ENCODE data around the gene DCUN1D4. TPM values are rescaled to one million over a fixed set of nuclear protein-coding genes. Genes with fewer than 3 reads are reported as not detected.

The DCUN1D4 gene
- polyA plus RNA-seq, 1 of the 3 experiments (the other 2 are of a cell fraction): 42.9 TPM

DNA sequence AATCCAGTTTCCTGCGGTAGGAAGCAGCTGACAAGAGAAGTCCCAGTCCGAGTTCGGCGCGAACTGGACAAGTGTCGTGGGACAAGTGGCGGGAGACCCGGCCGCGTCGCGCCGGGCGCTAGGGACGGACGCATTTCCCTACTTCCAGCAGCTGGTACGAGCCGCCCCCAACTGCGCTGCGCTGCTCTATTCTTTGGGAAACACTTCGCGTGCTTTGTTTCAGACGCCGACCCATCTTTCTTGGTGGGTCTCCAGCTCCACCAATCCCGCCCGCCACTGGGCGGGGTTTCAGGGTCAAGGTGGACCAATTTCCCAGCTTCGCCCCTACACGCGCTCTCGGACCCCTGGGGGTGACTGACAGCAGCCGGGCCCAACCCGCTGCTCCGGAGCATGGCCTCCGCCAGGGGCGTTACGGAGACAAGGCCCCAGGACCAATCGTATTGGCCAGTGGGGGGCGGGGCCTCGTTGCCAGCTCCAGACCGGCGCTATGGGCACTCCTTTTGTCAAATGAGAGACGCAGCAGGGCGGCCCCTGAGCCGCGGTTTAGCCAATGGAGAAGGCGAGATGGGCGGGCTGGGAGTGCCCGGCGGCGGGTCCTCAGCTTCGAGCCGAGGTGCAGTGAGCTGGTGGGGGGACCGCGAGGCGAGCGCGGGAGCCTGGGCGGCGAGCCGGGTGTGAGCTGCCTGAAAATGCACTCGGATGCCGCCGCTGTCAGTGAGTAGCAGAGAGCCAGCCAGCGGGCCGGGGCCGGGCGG lies at the start of gene DCUN1D4 (continued):
- TF ChIP-seq, protein P1, sequence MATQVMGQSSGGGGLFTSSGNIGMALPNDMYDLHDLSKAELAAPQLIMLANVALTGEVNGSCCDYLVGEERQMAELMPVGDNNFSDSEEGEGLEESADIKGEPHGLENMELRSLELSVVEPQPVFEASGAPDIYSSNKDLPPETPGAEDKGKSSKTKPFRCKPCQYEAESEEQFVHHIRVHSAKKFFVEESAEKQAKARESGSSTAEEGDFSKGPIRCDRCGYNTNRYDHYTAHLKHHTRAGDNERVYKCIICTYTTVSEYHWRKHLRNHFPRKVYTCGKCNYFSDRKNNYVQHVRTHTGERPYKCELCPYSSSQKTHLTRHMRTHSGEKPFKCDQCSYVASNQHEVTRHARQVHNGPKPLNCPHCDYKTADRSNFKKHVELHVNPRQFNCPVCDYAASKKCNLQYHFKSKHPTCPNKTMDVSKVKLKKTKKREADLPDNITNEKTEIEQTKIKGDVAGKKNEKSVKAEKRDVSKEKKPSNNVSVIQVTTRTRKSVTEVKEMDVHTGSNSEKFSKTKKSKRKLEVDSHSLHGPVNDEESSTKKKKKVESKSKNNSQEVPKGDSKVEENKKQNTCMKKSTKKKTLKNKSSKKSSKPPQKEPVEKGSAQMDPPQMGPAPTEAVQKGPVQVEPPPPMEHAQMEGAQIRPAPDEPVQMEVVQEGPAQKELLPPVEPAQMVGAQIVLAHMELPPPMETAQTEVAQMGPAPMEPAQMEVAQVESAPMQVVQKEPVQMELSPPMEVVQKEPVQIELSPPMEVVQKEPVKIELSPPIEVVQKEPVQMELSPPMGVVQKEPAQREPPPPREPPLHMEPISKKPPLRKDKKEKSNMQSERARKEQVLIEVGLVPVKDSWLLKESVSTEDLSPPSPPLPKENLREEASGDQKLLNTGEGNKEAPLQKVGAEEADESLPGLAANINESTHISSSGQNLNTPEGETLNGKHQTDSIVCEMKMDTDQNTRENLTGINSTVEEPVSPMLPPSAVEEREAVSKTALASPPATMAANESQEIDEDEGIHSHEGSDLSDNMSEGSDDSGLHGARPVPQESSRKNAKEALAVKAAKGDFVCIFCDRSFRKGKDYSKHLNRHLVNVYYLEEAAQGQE (IDR thresholded peaks at IDR 0.05; ENCODE audit: low read depth, low read length): no peak
- TF ChIP-seq GATA2 (CRISPR knock-in tag; IDR thresholded peaks at IDR 0.05): no peak

DNA sequence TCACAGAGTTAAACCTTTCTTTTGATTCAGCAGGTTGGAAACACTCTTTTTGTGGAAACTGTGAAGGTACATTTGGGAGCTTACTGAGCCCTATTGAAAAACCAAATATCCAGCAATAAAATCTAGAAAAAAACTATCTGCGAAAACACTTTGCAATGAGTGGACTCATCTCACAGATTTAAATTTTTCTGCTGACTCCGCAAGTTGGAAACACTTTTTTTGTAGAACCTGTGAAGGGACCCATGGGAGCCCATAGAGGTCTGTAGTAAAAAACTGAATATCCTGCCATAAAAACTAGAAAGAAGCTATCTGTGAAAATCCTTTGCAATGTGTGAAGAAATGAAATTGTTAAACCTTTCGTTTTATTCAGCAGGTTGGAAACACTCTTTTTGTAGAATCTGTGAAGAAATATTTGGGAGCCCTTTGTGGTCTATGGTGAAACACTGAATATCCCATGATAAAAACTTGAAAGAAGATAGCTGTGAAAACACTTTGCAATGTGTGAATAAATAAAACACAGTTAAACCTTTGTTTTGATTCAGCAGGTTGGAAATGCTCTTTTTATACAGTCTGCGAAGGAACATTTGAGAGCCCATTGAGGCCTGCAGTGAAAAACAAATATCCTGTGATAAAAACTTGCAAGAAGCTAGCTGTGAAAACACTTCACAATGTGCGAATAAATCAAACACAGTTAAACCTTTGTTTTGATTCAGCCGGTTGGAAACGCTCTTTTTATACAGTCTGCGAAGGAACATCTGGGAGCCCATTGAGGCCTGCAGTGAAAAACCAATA lies 22.3 kb upstream of the DCUN1D4 start:
- Histone ChIP-seq H3F3A (replicated peaks; ENCODE audit: insufficient read depth) (no peaks in the 10 kb centered on the region), H3K79me2 (ENCODE audit: insufficient read depth) (no peaks in the 10 kb centered on the region), H4K20me1 (ENCODE audit: insufficient read depth) (no peaks in the 10 kb centered on the region), H3K27me3 (ENCODE audit: insufficient read depth) (no peaks in the 10 kb centered on the region), H3K27ac (ENCODE audit: low read depth in 2 of 2, low read length in 1 of 2) (no peak overlapping the region), H3K9ac (no peak overlapping the region), H3K9me3 (no peaks in the 10 kb centered on the region), H3K4me1 (ENCODE audit: control insufficient read depth in 1 of 2, insufficient read depth in 2 of 2, low read depth in 1 of 2, low read length in 1 of 2) (no peaks in the 10 kb centered on the region), H3K4me2 (no peak overlapping the region), H3K4me3 (ENCODE audit: low read depth in 2 of 2, low read length in 1 of 2) (no peak overlapping the region), H2AFZ (ENCODE audit: low read depth) (no peak overlapping the region), H3K36me3 (replicated peaks in 1 of 2; ENCODE audit: control insufficient read depth in 1 of 2, insufficient read depth in 2 of 2, low read length in 1 of 2) (no peaks in the 10 kb centered on the region), H3K9me2 (no peaks in the 10 kb centered on the region)
- ChIA-PET POLR2A (no interaction called here), CTCF (interaction anchor here (1.2 kb wide), 1 partner anchor 10 kb away, joined by 4 read pairs; no protein-coding TSS in a partner anchor)
- WGBS (ENCODE audit: low lambda C conversion rate): 60% methylated on average over 8 of the region's 8 CpGs
- DNase-seq: no peak
- TF ChIP-seq, protein P2, sequence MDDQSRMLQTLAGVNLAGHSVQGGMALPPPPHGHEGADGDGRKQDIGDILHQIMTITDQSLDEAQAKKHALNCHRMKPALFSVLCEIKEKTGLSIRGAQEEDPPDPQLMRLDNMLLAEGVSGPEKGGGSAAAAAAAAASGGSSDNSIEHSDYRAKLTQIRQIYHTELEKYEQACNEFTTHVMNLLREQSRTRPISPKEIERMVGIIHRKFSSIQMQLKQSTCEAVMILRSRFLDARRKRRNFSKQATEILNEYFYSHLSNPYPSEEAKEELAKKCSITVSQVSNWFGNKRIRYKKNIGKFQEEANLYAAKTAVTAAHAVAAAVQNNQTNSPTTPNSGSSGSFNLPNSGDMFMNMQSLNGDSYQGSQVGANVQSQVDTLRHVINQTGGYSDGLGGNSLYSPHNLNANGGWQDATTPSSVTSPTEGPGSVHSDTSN (IDR thresholded peaks at IDR 0.05): no peak
- TF ChIP-seq, protein P3, sequence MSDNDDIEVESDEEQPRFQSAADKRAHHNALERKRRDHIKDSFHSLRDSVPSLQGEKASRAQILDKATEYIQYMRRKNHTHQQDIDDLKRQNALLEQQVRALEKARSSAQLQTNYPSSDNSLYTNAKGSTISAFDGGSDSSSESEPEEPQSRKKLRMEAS (IDR thresholded peaks at IDR 0.05; ENCODE audit: low read depth): no peak
- TF ChIP-seq MEF2A (IDR thresholded peaks at IDR 0.05; ENCODE audit: borderline replicate concordance, low read depth) (no peak), TEAD4 (IDR thresholded peaks at IDR 0.05; ENCODE audit: borderline replicate concordance, insufficient read depth) (no peak), NRF1 (IDR thresholded peaks at IDR 0.05; ENCODE audit: low read depth, low read length) (no peak), RCOR1 (IDR thresholded peaks at IDR 0.05; ENCODE audit: low read length) (no peak), TCF12 (IDR thresholded peaks at IDR 0.05) (no peak), RXRA (IDR thresholded peaks at IDR 0.05; ENCODE audit: borderline replicate concordance, low read depth) (no peak), NFIC (IDR thresholded peaks at IDR 0.05; ENCODE audit: borderline replicate concordance) (no peak), SMC3 (IDR thresholded peaks at IDR 0.05; ENCODE audit: low read depth, low read length) (no peak), SIN3A (IDR thresholded peaks at IDR 0.05; ENCODE audit: borderline replicate concordance, low read depth, low read length) (no peak), GATA2 (CRISPR knock-in tag; IDR thresholded peaks at IDR 0.05) (no peak), EZH2phosphoT487 (IDR thresholded peaks at IDR 0.05; ENCODE audit: borderline replicate concordance, low read depth) (no peak), RAD21 (IDR thresholded peaks at IDR 0.05; ENCODE audit: low read length) (no peak)
- TF ChIP-seq, protein P4, sequence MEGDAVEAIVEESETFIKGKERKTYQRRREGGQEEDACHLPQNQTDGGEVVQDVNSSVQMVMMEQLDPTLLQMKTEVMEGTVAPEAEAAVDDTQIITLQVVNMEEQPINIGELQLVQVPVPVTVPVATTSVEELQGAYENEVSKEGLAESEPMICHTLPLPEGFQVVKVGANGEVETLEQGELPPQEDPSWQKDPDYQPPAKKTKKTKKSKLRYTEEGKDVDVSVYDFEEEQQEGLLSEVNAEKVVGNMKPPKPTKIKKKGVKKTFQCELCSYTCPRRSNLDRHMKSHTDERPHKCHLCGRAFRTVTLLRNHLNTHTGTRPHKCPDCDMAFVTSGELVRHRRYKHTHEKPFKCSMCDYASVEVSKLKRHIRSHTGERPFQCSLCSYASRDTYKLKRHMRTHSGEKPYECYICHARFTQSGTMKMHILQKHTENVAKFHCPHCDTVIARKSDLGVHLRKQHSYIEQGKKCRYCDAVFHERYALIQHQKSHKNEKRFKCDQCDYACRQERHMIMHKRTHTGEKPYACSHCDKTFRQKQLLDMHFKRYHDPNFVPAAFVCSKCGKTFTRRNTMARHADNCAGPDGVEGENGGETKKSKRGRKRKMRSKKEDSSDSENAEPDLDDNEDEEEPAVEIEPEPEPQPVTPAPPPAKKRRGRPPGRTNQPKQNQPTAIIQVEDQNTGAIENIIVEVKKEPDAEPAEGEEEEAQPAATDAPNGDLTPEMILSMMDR (IDR thresholded peaks at IDR 0.05): no peak
- TF ChIP-seq, protein P1 (IDR thresholded peaks at IDR 0.05; ENCODE audit: low read depth, low read length): no peak
- TF ChIP-seq, protein P5, sequence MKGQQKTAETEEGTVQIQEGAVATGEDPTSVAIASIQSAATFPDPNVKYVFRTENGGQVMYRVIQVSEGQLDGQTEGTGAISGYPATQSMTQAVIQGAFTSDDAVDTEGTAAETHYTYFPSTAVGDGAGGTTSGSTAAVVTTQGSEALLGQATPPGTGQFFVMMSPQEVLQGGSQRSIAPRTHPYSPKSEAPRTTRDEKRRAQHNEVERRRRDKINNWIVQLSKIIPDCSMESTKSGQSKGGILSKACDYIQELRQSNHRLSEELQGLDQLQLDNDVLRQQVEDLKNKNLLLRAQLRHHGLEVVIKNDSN (IDR thresholded peaks at IDR 0.05; ENCODE audit: borderline replicate concordance, low read depth): no peak
